ENCODE data around the gene TMEM60.
"Not testable (repeated sequence)": the region's sequence is repeated elsewhere in the genome, so short reads cannot be mapped to it uniquely, and the experiment has no call there.

TMEM60 gene, protein sequence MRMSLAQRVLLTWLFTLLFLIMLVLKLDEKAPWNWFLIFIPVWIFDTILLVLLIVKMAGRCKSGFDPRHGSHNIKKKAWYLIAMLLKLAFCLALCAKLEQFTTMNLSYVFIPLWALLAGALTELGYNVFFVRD

DNA sequence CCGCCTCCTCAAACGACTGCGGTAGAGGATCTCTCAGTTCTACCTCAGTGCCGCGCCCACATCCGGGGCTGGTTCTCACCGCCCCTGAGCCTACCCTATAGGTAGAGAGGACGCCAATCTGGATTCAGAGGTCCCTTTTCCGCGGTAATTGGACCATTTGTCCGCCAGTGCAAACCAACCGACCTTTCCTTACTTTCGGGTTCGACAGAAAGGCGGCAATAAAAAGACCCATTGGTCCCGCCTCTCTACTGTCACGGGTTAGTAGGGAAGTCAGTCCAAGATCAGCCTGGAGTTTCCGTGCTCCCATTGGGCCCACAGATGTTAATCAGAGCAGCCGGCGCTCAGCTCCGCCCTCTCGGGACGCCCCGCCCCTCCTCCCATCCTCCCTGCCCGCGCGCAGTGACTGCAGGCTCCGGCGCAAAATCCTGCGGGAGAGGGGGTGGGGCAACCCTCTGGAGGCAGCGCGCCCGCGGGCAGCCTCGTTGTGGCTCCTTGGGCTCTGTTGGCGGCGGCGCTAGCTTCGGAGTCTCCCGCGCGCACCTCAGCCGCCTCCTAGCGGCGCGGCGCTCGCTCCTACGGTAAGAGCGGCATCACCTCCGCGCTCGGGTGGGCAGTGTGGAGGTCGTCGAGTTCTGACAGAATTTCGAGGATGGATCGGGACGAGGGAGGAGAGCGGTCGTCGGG lies at the start of gene TMEM60, which contains the start of gene PHTF2:
Gene TMEM60 (minus strand): TSS at position 41 of the 684 bp plus-strand sequence. CDS start 4,061 bp downstream, outside the sequence.
Gene PHTF2 (plus strand): TSS at position 380 of the 684 bp plus-strand sequence.
- DNase-seq = peak; percentile 97

DNA sequence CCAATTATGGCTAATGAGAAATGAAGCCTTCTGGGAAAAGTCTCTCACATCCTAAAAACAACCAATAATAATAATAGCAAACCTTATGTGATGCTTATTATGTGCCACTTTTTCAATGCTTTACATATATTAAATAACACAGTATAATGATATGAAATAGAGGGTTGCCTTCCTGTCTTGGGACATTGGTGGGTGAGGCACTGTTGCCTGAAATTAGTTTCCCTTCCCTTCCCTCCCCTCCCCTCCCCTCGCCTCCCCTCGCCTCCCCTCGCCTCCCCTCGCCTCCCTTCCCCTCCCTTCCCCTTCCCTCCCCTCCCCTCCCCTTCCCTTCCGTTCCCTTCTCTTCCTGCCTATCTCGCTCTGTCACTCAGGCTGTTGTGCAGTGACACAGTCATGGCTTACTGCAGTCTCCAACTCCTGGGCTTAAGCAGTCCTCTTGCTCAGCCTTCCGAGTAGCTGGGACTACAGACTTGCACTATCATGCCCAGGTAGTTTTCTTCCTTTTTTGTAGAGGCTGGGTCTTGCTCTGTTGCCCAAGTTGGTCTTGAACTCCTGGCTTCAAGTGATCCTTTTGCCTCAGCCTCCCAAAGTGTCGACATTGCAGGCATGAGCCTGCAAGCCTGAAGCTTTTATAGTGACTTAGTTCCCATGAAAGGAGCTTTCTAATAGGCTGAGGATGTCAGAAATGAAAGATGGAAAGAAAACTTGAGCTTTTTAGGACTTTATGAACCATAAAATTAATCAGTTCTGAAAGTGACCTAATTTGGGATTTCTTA lies 48.3 kb upstream of the TMEM60 start:
- no peak for DNase-seq

- DNase-seq = no peak
These were observed 45.0 kb upstream of the TMEM60 start for GRCh38 chr7:77843194-77843593.

DNA sequence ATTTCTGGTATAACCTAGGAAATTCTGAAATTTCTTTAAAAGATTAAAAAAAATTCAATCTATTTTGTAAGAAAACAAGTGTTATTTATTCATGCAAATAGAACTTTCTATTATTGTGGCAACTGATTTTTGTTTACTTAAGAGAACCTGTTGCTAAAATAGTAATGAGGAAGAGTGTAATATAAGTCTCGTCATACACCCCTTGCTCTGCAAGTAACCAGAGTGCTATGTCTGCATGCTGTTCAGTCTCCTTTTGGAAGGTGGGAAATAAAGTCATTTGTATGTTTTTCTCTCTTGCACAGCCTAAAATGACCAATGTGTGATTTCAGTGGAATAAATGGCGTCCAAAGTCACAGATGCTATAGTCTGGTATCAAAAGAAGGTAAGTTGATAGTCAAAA lies 41.7 kb upstream of the TMEM60 start:
- DNase-seq = no peak

DNA sequence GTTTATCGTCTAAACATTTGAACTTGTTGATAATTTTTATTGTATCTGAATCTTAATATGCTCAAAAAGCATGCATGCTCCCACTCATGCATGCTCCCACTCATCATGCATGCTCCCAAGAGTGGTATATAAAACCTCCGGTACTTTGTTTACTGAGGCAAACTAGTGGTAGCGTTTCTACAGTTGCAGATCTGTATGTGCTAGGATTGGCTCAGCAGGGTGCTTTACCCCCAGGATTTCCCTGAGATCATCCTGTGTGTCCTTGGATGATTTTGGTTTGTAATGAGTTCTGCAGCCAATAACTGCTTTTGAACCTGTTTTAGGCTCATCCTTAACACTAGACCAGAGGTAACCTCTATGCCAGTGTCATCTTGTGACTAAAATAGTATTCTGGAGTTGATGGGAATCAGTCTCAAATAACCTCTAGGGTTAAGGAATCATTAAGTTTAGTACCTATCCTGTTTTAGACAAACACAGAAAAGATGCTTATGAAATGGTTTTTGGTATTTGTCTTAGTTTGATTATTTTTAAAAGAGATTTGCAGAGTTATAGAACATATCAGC lies 40.8 kb upstream of the TMEM60 start:
- no peak for DNase-seq

DNA sequence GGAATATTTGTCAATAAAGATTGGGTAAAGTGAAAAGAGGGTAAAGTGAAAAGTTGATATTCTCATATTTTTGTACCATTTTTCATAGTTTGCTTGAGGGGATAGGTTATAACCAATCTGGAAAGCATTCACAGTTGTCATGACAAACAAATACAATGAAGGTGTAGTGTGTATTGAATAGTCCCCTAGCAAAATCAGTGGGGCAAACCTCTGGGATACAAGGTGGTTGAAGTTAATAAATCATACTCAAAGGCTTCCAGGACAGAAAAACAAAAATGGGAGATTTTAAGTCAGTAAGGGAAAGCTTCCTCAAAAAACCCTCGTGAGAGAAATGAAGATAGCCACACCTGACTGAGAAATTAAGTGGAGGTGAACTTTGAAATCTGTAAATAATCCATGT lies 39.7 kb upstream of the TMEM60 start:
- DNase-seq = no peak

DNA sequence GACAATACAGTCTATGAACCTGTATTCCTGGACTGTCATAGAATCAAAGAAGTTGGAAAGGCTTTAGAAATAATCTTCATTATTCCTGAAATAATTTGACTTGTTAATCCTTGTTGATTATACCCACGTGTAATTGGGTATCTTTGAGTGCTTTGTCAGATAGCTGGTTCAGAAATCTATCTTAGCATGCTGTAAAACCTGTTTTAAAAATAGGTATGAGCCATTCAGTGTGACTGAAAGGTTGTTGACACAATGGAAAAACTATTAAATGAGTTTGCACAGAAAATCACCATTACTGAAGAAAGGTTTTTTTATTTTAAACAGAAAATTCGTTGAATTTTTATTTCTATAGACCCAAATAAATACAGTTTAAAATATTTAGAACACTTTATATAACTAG lies 39.0 kb upstream of the TMEM60 start:
- DNase-seq = no peak

DNA sequence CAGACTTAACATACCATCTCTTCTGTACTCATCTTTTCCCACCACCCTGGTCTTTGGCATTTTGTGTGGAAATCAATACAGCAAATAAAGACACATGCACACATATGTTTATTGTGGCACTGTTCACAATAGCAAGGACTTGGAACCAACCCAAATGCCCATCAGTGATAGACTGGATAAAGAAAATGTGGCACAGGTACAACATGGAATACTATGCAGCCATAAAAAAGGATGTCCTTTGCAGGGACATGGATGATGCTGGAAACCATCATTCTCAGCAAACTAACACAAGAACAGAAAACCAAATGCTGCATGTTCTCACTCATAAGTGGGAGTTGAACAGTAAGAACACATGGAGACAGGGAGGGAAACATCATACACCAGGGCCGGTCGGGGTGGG lies 38.2 kb upstream of the TMEM60 start:
- DNase-seq = not testable (repeated sequence)

- DNase-seq = no peak
These were observed 34.9 kb upstream of the TMEM60 start for GRCh38 chr7:77833136-77833535.

DNA sequence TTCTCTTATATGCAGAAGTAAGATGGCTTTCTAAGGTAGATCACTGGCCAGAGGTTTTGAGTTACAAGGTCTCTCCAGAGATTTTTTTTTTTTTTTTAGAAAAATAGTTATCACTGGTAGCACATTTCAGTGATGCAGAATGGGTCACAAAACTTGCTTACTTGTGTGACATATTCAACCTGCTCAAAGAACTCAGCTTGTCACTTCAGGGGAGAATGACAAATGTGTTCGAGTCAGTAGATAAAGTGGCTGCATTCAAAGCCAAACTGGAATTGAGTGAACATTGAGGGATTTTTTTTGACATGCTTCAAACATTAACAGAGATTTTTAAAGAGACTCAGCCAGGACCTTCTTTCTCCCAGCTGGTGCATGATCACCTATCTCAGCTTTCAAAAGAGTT lies 33.7 kb upstream of the TMEM60 start:
- no peak for DNase-seq

DNA sequence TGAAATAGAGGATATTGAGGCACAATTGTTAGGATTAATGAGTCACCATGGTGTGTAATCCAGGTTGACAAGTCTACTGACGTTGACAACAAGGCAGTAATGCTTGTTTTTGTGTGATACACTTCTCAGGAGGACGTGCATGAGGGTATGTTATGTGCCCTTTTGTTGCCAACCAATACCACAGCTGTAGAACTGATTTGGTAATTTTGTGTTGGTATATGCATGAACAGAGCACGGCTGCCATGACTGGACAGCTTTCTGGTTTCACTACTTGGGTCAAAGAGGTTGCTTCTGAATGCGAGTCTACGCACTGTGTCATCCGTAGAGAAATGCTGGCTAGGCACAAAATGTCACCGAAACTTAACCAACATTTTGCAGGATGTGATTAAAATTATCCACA lies 33.2 kb upstream of the TMEM60 start:
- DNase-seq = peak; percentile 59

DNA sequence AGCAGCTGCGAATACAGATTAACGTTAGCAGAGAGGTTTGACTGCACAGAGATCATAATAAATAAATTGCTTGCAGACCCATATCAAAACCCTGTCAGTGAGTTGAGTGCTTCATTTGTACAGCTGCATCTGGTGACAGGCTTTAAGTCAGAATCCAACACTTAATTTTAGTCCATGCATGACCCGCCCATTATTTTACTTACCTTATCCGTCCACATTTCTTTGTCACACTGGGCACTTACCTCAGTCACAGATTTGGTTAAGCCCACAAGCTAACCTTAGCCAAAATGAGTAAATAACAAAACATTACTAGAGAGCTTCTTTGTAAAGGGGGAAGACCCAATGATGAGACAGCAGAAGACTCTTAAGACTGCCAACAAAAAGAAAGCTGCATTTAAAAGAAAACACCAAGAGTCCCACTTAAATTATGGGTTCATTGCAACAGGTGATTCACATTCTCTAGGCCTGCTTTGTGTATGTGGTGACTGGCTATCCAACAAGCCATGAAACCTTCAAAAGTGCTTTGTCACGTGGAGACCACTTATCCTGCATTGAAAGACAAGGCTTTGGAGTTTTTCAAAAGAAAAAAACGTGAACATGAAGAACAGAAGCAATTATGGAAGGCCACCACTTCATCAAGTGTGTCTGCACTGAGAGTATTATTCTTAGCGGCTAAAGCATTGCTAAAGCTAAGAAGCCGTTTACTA lies 32.6 kb upstream of the TMEM60 start:
- DNase-seq = peak; percentile 10

DNA sequence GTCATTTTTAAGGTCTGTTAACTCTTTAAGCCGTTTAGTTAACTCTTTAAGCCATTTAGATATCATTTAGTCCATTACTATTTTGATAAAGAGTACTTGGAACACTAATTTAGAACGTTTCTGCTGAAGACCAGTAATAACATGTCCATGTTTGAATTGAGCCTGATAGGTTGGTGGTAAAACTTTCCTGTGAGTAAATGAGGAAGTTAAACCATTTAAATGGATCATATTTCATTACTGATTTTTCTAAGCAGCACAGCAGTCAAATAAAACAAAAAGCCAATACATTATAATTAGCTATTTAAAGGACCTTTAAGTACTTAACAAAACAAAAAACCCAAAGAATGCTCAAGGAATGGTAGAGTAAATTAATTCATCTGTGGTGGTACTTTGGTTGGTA lies 29.8 kb upstream of the TMEM60 start:
- no peak for DNase-seq

- DNase-seq = no peak
These were observed 28.1 kb upstream of the TMEM60 start for GRCh38 chr7:77826300-77826699.

DNA sequence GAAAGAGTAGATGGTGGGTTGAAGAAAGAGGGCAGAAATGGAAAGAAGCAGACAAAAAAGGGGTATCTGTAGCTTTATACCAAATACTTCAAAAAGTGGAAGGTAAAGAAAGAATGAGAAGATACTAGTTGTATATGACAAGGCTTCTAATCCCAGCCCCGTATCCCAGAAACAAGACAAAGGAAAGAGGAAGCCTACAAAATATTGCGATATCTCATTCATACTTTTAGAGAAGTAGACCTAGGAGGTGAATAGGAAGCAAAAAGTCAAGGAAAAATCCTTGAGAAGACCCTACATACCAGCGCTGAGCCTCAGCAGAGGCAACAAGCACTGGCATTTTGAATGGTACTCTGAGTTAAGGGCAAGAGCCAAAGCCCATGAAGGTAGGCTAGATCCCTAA lies 26.9 kb upstream of the TMEM60 start:
- DNase-seq = no peak

- no peak for DNase-seq
These were observed 26.4 kb upstream of the TMEM60 start for GRCh38 chr7:77824636-77825035.

GRCh38 chr7:77823787-77824186 lies 25.6 kb upstream of the TMEM60 start:
- DNase-seq = no peak

- no peak for DNase-seq
These were observed 24.0 kb upstream of the TMEM60 start for GRCh38 chr7:77822269-77822668.

DNA sequence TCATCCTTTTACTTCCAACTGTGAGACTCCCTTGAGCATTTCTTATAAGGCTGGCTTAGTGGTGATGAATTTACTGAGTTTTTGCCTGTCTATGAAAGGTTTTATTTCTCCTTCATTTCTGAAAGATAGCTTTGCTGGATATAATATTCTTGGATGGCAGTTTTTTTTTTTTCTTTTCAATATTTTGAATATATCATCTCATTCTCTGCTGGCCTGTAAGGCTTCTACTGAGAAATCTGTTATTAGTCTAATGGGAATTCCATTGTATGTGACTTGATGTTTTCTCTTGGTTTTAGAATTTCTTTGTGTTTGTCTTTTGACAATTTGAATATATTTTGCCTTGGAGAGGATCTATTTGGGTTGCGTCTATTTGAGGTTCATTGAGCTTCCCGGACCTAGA lies 22.7 kb upstream of the TMEM60 start:
- no peak for DNase-seq

GRCh38 chr7:77819021-77819420 lies 20.8 kb upstream of the TMEM60 start:
- no peak for DNase-seq

- no peak for DNase-seq
These were observed 14.9 kb upstream of the TMEM60 start for GRCh38 chr7:77813180-77813579.

- no peak for DNase-seq
These were observed 14.1 kb upstream of the TMEM60 start for GRCh38 chr7:77812290-77812685.
